Keratinocyte (primary cell): ENCODE results near the gene CCL15. TPM values are rescaled to one million over a fixed set of nuclear protein-coding genes. Genes with fewer than 3 reads are reported as not detected.

Experiments used
- DNase-seq: peaks from one replicate; pipeline ENCODE4 v3.0.0-alpha.2; 2011; ENCODE audit warnings: low read depth, missing footprints, low spot score
- FAIRE-seq: peaks from 2 replicates; lab custom pipeline; 2011; peaks lifted over from hg19 to GRCh38; lab: Jason Lieb, UNC
- H2AFZ ChIP-seq: 2 replicates; pipeline ENCODE4 v1.6.0; 2012; ENCODE audit warnings: low read length, control low read depth, inconsistent platforms; ENCODE audit not compliant: control insufficient read depth
- H3K27ac ChIP-seq: 2 replicates; pipeline ENCODE4 v1.5.1; 2011; ENCODE audit warnings: low read length; ENCODE audit not compliant: control insufficient read depth, insufficient read depth
- H3K27me3 ChIP-seq: 3 replicates; pipeline ENCODE4 v1.6.0; 2011; ENCODE audit warnings: low read length; ENCODE audit not compliant: control insufficient read depth, insufficient read depth; ENCODE audit errors: extremely low read depth
- H3K36me3 ChIP-seq, 2 experiments: 2 replicates in 1 of 2; 3 replicates in 1 of 2; pipeline ENCODE4 v1.5.1; 2011; ENCODE audit warnings: low read length in 2 of 2, mild to moderate bottlenecking in 1 of 2; ENCODE audit not compliant: control insufficient read depth in 2 of 2, insufficient read depth in 2 of 2; ENCODE audit errors: extremely low read depth in 1 of 2
- H3K4me1 ChIP-seq: 3 replicates; pipeline ENCODE4 v1.5.1; 2011; ENCODE audit warnings: low read length; ENCODE audit not compliant: control insufficient read depth, insufficient read depth; ENCODE audit errors: extremely low read depth
- H3K4me2 ChIP-seq: 3 replicates; pipeline ENCODE4 v1.6.0; 2011; ENCODE audit warnings: low read depth, low read length; ENCODE audit not compliant: control insufficient read depth, insufficient read depth; ENCODE audit errors: extremely low read depth
- H3K4me3 ChIP-seq, 3 experiments: fragments of 200-600 bp in 1 of 3; sonication (generic) in 1 of 3; 2 replicates in 2 of 3; 3 replicates in 1 of 3; pipeline ENCODE4 v1.5.1; 2011 to 2016; ENCODE audit warnings: low read length in 3 of 3, mild to moderate bottlenecking in 3 of 3, control low read depth in 2 of 3, inconsistent platforms in 1 of 3, low read depth in 1 of 3, mixed read lengths in 1 of 3, mixed run types in 1 of 3, moderate library complexity in 1 of 3; ENCODE audit not compliant: control insufficient read depth in 2 of 3, insufficient read depth in 2 of 3; ENCODE audit errors: extremely low read depth in 1 of 3
- H3K79me2 ChIP-seq: 2 replicates; pipeline ENCODE4 v1.6.0; 2012; ENCODE audit warnings: low read length; ENCODE audit not compliant: control insufficient read depth, insufficient read depth
- H3K9ac ChIP-seq: 3 replicates; pipeline ENCODE4 v1.6.0; 2011; ENCODE audit warnings: low read length; ENCODE audit not compliant: control insufficient read depth, insufficient read depth; ENCODE audit errors: extremely low read depth
- H3K9me1 ChIP-seq: 3 replicates; pipeline ENCODE4 v1.6.0; 2011; ENCODE audit warnings: low read length; ENCODE audit not compliant: control insufficient read depth, insufficient read depth; ENCODE audit errors: extremely low read depth
- H3K9me3 ChIP-seq: 2 replicates; pipeline ENCODE4 v1.5.1; 2012; ENCODE audit warnings: low read depth, low read length; ENCODE audit not compliant: control insufficient read depth
- H4K20me1 ChIP-seq: 3 replicates; pipeline ENCODE4 v1.6.0; 2011; ENCODE audit warnings: low read length; ENCODE audit not compliant: control insufficient read depth, insufficient read depth; ENCODE audit errors: extremely low read depth
- EZH2 ChIP-seq: IDR thresholded peaks from one replicate; pipeline ENCODE4 v1.6.1; 2012; ENCODE audit warnings: inconsistent platforms, mild to moderate bottlenecking, low read length, moderate library complexity
- dilution Hi-C: fragments of 300-500 bp; cut with MboI; formaldehyde crosslinking; loops from one replicate; pipeline ENCODE4 v1.7.0; 2020; ENCODE audit warnings: low sequenced_read_pairs; ENCODE audit not compliant: extremely low pct_ligation_motif_present
- polyA plus RNA-seq, 5 experiments: library from polyadenylated mRNA; depleted of rRNA in 3 of 5; stranded (reverse) in 3 of 5; stranded (forward) in 1 of 5; unstranded in 1 of 5; fragments of >200 nt; gene quantifications; 1 replicate in 1 of 5; 2 replicates in 3 of 5; 3 replicates in 1 of 5; pipeline versions ENCODE4 v1.2.1 to v1.2.3, GENCODE V29; 2011 to 2012; ENCODE audit warnings: missing spikeins in 2 of 5, low read depth in 1 of 5, low replicate concordance in 1 of 5
- TF ChIP-seq, protein P1 (sequence below), 3 experiments: IDR thresholded peaks in 1 of 3; conservative IDR thresholded peaks in 1 of 3; optimal IDR thresholded peaks in 1 of 3; 2 replicates in 2 of 3; 3 replicates in 1 of 3; pipeline versions ENCODE3 to v1.5.1; 2011; ENCODE audit warnings: low read length in 3 of 3, mild to moderate bottlenecking in 3 of 3, moderate library complexity in 2 of 3, control low read depth in 1 of 3, inconsistent platforms in 1 of 3; ENCODE audit not compliant: insufficient read depth in 2 of 3; ENCODE audit errors: extremely low read depth in 1 of 3

CCL15 gene
- polyA plus RNA-seq, 1 donor (not counting 4 experiments of a cell fraction or from before 2014, with no cell fraction given), result not detected

DNA sequence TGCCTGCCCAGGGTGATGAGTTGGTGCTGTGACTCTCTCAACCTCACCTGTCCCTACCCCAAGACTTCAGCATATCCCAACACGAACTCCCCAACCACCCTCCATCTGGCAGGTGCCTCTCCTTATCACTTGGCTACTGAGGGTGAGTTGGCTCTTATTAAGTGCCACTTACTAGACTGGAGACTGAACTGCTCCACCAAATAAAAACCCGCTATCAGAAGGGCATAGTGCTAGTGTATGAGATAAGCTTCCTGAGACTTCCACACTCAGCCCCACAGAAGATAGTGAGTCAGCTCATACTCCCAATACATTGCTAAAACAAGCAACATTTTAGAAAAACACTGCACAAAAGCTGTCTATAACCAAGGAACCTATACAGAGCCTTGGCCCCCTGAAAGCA lies 46.7 kb upstream of the CCL15 start:
- H3K4me2 ChIP-seq, result no peak overlapping the region
- no peak overlapping the region for H3K27ac ChIP-seq
- DNase-seq, result no peak
- dilution Hi-C loops, result no loop called here
- no peaks in the 10 kb centered on the region for H4K20me1 ChIP-seq
- no peaks in the 10 kb centered on the region for H3K9me1 ChIP-seq
- H3K4me1 ChIP-seq, result no peaks in the 10 kb centered on the region
- no peak overlapping the region for H3K9ac ChIP-seq
- no peak overlapping the region for H3K4me3 ChIP-seq
- H3K79me2 ChIP-seq, result no peaks in the 10 kb centered on the region
- no peaks in the 10 kb centered on the region for H3K27me3 ChIP-seq
- H3K36me3 ChIP-seq, result no peaks in the 10 kb centered on the region
- FAIRE-seq, result no peak
- H3K9me3 ChIP-seq, result no peaks in the 10 kb centered on the region
- TF ChIP-seq, protein P1, sequence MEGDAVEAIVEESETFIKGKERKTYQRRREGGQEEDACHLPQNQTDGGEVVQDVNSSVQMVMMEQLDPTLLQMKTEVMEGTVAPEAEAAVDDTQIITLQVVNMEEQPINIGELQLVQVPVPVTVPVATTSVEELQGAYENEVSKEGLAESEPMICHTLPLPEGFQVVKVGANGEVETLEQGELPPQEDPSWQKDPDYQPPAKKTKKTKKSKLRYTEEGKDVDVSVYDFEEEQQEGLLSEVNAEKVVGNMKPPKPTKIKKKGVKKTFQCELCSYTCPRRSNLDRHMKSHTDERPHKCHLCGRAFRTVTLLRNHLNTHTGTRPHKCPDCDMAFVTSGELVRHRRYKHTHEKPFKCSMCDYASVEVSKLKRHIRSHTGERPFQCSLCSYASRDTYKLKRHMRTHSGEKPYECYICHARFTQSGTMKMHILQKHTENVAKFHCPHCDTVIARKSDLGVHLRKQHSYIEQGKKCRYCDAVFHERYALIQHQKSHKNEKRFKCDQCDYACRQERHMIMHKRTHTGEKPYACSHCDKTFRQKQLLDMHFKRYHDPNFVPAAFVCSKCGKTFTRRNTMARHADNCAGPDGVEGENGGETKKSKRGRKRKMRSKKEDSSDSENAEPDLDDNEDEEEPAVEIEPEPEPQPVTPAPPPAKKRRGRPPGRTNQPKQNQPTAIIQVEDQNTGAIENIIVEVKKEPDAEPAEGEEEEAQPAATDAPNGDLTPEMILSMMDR (optimal IDR thresholded peaks at IDR 0.05 in 1 of 3, IDR thresholded peaks at IDR 0.05 in 1 of 3, conservative IDR thresholded peaks at IDR 0.05 in 1 of 3; ENCODE audit: extremely low read depth in 1 of 3, insufficient read depth in 2 of 3, low read length in 3 of 3), result no peak
- TF ChIP-seq EZH2, result no peak
- H2AFZ ChIP-seq, result no peak overlapping the region

DNA sequence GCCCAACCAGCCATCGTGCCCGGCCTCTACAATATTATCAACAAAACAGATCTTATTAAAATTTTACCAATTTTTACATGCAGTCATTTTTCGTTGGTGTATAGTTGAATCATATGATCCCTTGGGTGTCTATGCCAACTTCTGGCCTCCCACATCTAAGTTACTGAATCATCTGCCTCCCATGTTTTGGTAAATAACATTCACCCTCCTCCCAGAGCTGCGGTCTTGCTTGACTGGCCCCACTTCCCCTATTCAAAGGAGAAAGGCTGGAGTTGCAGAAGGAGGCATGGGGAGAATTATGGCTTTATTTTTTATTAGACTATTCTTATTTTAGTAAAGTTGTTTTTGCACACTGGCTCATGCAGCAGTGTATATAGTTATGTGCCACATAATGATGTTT lies 34.9 kb upstream of the CCL15 start:
- TF ChIP-seq EZH2, result no peak
- TF ChIP-seq, protein P1 (optimal IDR thresholded peaks at IDR 0.05 in 1 of 3, IDR thresholded peaks at IDR 0.05 in 1 of 3, conservative IDR thresholded peaks at IDR 0.05 in 1 of 3; ENCODE audit: extremely low read depth in 1 of 3, insufficient read depth in 2 of 3, low read length in 3 of 3), result no peak
- DNase-seq (no peak), FAIRE-seq (no peak)
- no peak overlapping the region for H3K9ac ChIP-seq
- no peaks in the 10 kb centered on the region for H3K27me3 ChIP-seq
- H2AFZ ChIP-seq, result no peak overlapping the region
- H3K9me1 ChIP-seq, result no peaks in the 10 kb centered on the region
- H3K4me2 ChIP-seq, result no peak overlapping the region
- H3K36me3 ChIP-seq, result no peaks in the 10 kb centered on the region
- no peaks in the 10 kb centered on the region for H3K4me1 ChIP-seq
- no peak overlapping the region for H3K27ac ChIP-seq
- dilution Hi-C loops, result no loop called here
- no peak overlapping the region for H3K4me3 ChIP-seq
- no peaks in the 10 kb centered on the region for H3K79me2 ChIP-seq
- H3K9me3 ChIP-seq, result no peaks in the 10 kb centered on the region
- H4K20me1 ChIP-seq, result no peaks in the 10 kb centered on the region
